Caco-2 (cell line): ENCODE results near the gene C1orf53. TPM values are rescaled to one million over a fixed set of nuclear protein-coding genes. Genes with fewer than 3 reads are reported as not detected.

Experiments used
- BruUV-seq: library from RNA; stranded (reverse); fragments of 400-500 nt; replicated peaks from 2 replicates; lab custom pipeline; 2021; lab: Mats Ljungman, UMichigan
- CTCF ChIA-PET: fragments of 300-600 bp; sonication (Branson Sonifier 250); formaldehyde crosslinking; loops from one replicate; lab custom pipeline; 2022; ENCODE audit warnings: antibody characterized with exemption; lab: Charles Lee
- POLR2A ChIA-PET: fragments of 300-600 bp; sonication (Branson Sonifier 250); formaldehyde crosslinking; loops from one replicate; lab custom pipeline; 2022; ENCODE audit warnings: antibody characterized with exemption; lab: Charles Lee
- DNase-seq, 2 experiments: peaks; one replicate each; pipeline versions ENCODE4 v3.0.0 to v3.0.0-alpha.2; 2020 to 2022
- H3K27me3 ChIP-seq: replicated peaks from 2 replicates; pipeline ENCODE4 v1.6.0; 2011; ENCODE audit warnings: low read length; ENCODE audit not compliant: control insufficient read depth, insufficient read depth
- H3K36me3 ChIP-seq: 2 replicates; pipeline ENCODE4 v1.5.1; 2011; ENCODE audit warnings: low read length; ENCODE audit not compliant: control insufficient read depth, insufficient read depth
- H3K4me1 ChIP-seq: fragments of 250-450 bp; sonication (Bioruptor Pico); 2 replicates; pipeline ENCODE4 v1.5.1; 2020; ENCODE audit warnings: mild to moderate bottlenecking
- H3K4me3 ChIP-seq: 2 replicates; pipeline ENCODE4 v1.5.1; 2011; ENCODE audit warnings: low read depth, mild to moderate bottlenecking, control low read depth, low read length
- H3K9me3 ChIP-seq: fragments of 250-450 bp; sonication (Bioruptor Pico); 2 replicates; pipeline ENCODE4 v1.5.1; 2020; ENCODE audit warnings: mild to moderate bottlenecking, moderate library complexity
- H3K27ac Mint-ChIP-seq: one replicate; pipeline ENCODE4 v1.8.0; 2022; ENCODE audit warnings: mixed read lengths; ENCODE audit not compliant: unreplicated experiment
- H3K27me3 Mint-ChIP-seq: one replicate; pipeline ENCODE4 v1.8.0; 2022; ENCODE audit warnings: mixed read lengths; ENCODE audit not compliant: insufficient read depth, unreplicated experiment
- H3K36me3 Mint-ChIP-seq: one replicate; pipeline ENCODE4 v1.8.0; 2022; ENCODE audit warnings: mild to moderate bottlenecking, mixed read lengths; ENCODE audit not compliant: insufficient read depth, unreplicated experiment
- H3K4me1 Mint-ChIP-seq: one replicate; pipeline ENCODE4 v1.8.0; 2022; ENCODE audit warnings: low read depth, mixed read lengths; ENCODE audit not compliant: unreplicated experiment
- H3K4me3 Mint-ChIP-seq: one replicate; pipeline ENCODE4 v1.8.0; 2022; ENCODE audit warnings: mild to moderate bottlenecking, moderate library complexity, mixed read lengths; ENCODE audit not compliant: unreplicated experiment
- H3K9me3 Mint-ChIP-seq: one replicate; pipeline ENCODE4 v1.8.0; 2022; ENCODE audit warnings: mixed read lengths; ENCODE audit not compliant: unreplicated experiment
- CTCF ChIP-seq, 2 experiments: fragments of 200-600 bp in 1 of 2; IDR thresholded peaks; 1 replicate in 1 of 2; 2 replicates in 1 of 2; pipeline versions ENCODE4 v1.5.1 to v1.8.0; 2011 to 2022; ENCODE audit warnings: antibody characterized with exemption in 1 of 2, control low read depth in 1 of 2, inconsistent platforms in 1 of 2, low read depth in 1 of 2, low read length in 1 of 2, mild to moderate bottlenecking in 1 of 2, moderate library complexity in 1 of 2; ENCODE audit not compliant: insufficient read depth in 1 of 2, severe bottlenecking in 1 of 2, unreplicated experiment in 1 of 2
- intact Hi-C: fragments of 100-400 bp; cut with micrococcal nuclease; formaldehyde crosslinking; loops from one replicate; pipeline ENCODE4 v1.10.0; 2022; ENCODE audit not compliant: unreplicated experiment
- total RNA-seq: library from RNA; stranded (reverse); gene quantifications from 2 replicates; pipeline ENCODE4 v1.2.3, GENCODE V29; 2022

Gene C1orf53
- total RNA-seq, 1 experiment from 2014 or later = 9.9 TPM

GRCh38 chr1:197917805-197918651, 15.6 kb downstream of the C1orf53 start:
- no TSS peak for BruUV-seq
- Mint-ChIP-seq H3K9me3 (no peaks in the 10 kb centered on the region), H3K36me3 (no peaks in the 10 kb centered on the region), H3K4me1 (peaks cover 19% of the 10 kb centered on the region), H3K27me3 (peaks cover 37% of the 10 kb centered on the region), H3K4me3 (peak overlapping the region; percentile 81), H3K27ac (no peak overlapping the region)
- POLR2A ChIA-PET = interaction anchor here (0.6 kb wide), 1 partner anchor 13 kb away, joined by 3 read pairs; no protein-coding TSS in a partner anchor
- intact Hi-C loops = loop anchor here (5.0 kb wide), 3 partner anchors 141 to 769 kb away; partner anchors contain the start of genes DENND1B and NEK7
- no peak for DNase-seq
- Histone ChIP-seq H3K36me3 (no peaks in the 10 kb centered on the region), H3K9me3 (no peaks in the 10 kb centered on the region), H3K27me3 (peaks cover 2% of the 10 kb centered on the region; the same call in 1 of the 2 replicates), H3K4me1 (peaks cover 14% of the 10 kb centered on the region; the same call in 1 of the 2 replicates), H3K4me3 (peak overlapping the region; percentile 31)
- TF ChIP-seq CTCF (IDR thresholded peaks at IDR 0.05; ENCODE audit: insufficient read depth in 1 of 2, low read depth in 1 of 2, low read length in 1 of 2, severe bottlenecking in 1 of 2, unreplicated experiment in 1 of 2) = no peak
- CTCF ChIA-PET = interaction anchor here (0.5 to 0.6 kb wide), 4 partner anchors 15 to 667 kb away, joined by 3 to 5 read pairs (median 4); no protein-coding TSS in a partner anchor

- H3K27me3 Mint-ChIP-seq = peaks cover 36% of the 10 kb centered on the region
- POLR2A ChIA-PET = no interaction called here
- intact Hi-C loops = loop anchor here (5.0 kb wide), 3 partner anchors 142 to 768 kb away; partner anchors contain the start of genes DENND1B and NEK7
- no peaks in the 10 kb centered on the region for H3K9me3 Mint-ChIP-seq
- Histone ChIP-seq H3K27me3 (peaks cover 2% of the 10 kb centered on the region; the same call in 1 of the 2 replicates), H3K4me3 (no peak overlapping the region), H3K9me3 (no peaks in the 10 kb centered on the region), H3K4me1 (peaks cover 14% of the 10 kb centered on the region; the same call in 1 of the 2 replicates), H3K36me3 (no peaks in the 10 kb centered on the region)
- CTCF ChIA-PET = no interaction called here
- no peak for TF ChIP-seq CTCF (IDR thresholded peaks at IDR 0.05; ENCODE audit: insufficient read depth in 1 of 2, low read depth in 1 of 2, low read length in 1 of 2, severe bottlenecking in 1 of 2, unreplicated experiment in 1 of 2)
- no peak overlapping the region for H3K27ac Mint-ChIP-seq
- DNase-seq = no peak
- H3K4me3 Mint-ChIP-seq = peak overlapping the region; percentile 81
- no TSS peak for BruUV-seq
- H3K4me1 Mint-ChIP-seq = peaks cover 19% of the 10 kb centered on the region
- no peaks in the 10 kb centered on the region for H3K36me3 Mint-ChIP-seq
Observed at GRCh38 chr1:197918807-197919345, 16.4 kb downstream of the C1orf53 start.

GRCh38 chr1:197919346-197920066, 17.1 kb downstream of the C1orf53 start:
- no peak overlapping the region for H3K27ac Mint-ChIP-seq
- DNase-seq = no peak
- no peaks in the 10 kb centered on the region for H3K9me3 ChIP-seq
- CTCF ChIA-PET = no interaction called here
- H3K27me3 ChIP-seq = peaks cover 2% of the 10 kb centered on the region; the same call in 1 of the 2 replicates
- peaks cover 36% of the 10 kb centered on the region for H3K27me3 Mint-ChIP-seq
- no peaks in the 10 kb centered on the region for H3K36me3 ChIP-seq
- no TSS peak for BruUV-seq
- no peaks in the 10 kb centered on the region for H3K9me3 Mint-ChIP-seq
- intact Hi-C loops = loop anchor here (5.0 kb wide), 4 partner anchors 138 to 768 kb away; partner anchors contain the start of genes DENND1B and NEK7
- POLR2A ChIA-PET = no interaction called here
- H3K36me3 Mint-ChIP-seq = no peaks in the 10 kb centered on the region
- H3K4me1 ChIP-seq = peaks cover 14% of the 10 kb centered on the region; the same call in 1 of the 2 replicates
- H3K4me3 ChIP-seq = no peak overlapping the region
- H3K4me1 Mint-ChIP-seq = peaks cover 19% of the 10 kb centered on the region
- no peak for TF ChIP-seq CTCF (IDR thresholded peaks at IDR 0.05; ENCODE audit: insufficient read depth in 1 of 2, low read depth in 1 of 2, low read length in 1 of 2, severe bottlenecking in 1 of 2, unreplicated experiment in 1 of 2)
- H3K4me3 Mint-ChIP-seq = no peak overlapping the region
